PFSK-1 (cell line): Measurements from ENCODE around the gene WDR62.

ENCODE experiments used
- FOXP2 ChIP-seq: optimal IDR thresholded peaks from 2 replicates; pipeline ENCODE3; 2011; ENCODE audit warnings: borderline replicate concordance, control low read depth, inconsistent platforms; ENCODE audit not compliant: insufficient read depth; ENCODE audit errors: extremely low read length, extremely low read depth
- POLR2AphosphoS5 ChIP-seq: IDR thresholded peaks from 2 replicates; pipeline ENCODE4 v1.6.1; 2012; ENCODE audit warnings: low read depth, mild to moderate bottlenecking, control low read depth, low read length, moderate library complexity
- SIN3A ChIP-seq: IDR thresholded peaks from 2 replicates; pipeline ENCODE4 v1.6.1; 2012; ENCODE audit warnings: mild to moderate bottlenecking, low read length, moderate library complexity, borderline replicate concordance; ENCODE audit not compliant: insufficient read depth
- TAF1 ChIP-seq: IDR thresholded peaks from 2 replicates; pipeline ENCODE4 v1.6.1; 2012; ENCODE audit warnings: low read length, control low read depth, borderline replicate concordance; ENCODE audit not compliant: insufficient read depth
- TF ChIP-seq, protein P1 (sequence below), 2 experiments: IDR thresholded peaks; 2 replicates each; pipeline versions ENCODE4 v1.6.1 to v1.8.0; 2011 to 2012; ENCODE audit warnings: low read depth in 2 of 2, low read length in 2 of 2, control low read depth in 1 of 2, inconsistent platforms in 1 of 2, mild to moderate bottlenecking in 1 of 2, moderate library complexity in 1 of 2; ENCODE audit not compliant: insufficient read depth in 1 of 2

Gene WDR62

DNA sequence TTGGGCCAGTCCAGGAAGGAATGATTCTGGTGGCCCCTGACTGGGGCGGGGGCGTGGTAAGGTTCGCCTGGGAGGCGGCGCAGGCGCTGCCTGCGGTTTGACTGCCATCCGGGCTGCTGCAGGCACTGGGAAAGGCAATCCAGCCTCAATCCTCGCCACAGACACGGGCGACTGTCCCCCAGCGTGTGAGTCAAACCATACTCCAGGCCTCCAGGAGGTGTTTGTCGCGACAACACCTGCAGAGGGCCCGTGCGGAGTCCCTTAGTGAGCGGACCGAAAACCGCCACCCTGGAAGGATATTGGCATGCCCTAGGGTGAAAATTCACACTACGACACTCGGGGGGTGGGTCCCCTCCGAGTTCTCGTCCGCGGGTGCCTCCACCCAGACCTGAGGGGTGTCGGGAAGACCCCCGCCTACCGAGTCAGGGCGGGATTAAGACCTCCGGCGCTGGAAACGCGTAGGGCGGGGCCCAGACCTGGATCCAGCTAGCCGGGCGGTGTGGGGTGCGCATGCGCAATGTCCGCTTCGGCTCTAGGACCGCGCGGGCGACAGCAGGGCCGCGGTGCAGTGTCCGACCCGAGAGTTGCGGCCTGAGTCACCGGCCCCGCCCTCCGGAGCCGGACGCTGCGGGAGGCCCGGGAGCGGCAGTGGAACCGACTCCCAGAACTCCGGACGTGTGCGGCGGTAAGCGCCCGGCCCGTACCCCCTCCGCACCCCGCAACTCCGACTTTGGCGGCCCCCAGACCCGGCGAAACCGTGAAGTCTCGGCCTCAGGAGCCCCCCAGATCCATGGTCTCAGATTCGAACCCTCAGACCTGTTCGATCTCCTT lies 85.0 kb downstream of the WDR62 start, which contains the start of gene CAPNS1:
Gene CAPNS1 (plus strand): TSS at position 594 of the 831 bp plus-strand sequence. CDS start 946 bp downstream, outside the sequence.
- TF ChIP-seq POLR2AphosphoS5, result peak; percentile 87
- TF ChIP-seq, protein P1, sequence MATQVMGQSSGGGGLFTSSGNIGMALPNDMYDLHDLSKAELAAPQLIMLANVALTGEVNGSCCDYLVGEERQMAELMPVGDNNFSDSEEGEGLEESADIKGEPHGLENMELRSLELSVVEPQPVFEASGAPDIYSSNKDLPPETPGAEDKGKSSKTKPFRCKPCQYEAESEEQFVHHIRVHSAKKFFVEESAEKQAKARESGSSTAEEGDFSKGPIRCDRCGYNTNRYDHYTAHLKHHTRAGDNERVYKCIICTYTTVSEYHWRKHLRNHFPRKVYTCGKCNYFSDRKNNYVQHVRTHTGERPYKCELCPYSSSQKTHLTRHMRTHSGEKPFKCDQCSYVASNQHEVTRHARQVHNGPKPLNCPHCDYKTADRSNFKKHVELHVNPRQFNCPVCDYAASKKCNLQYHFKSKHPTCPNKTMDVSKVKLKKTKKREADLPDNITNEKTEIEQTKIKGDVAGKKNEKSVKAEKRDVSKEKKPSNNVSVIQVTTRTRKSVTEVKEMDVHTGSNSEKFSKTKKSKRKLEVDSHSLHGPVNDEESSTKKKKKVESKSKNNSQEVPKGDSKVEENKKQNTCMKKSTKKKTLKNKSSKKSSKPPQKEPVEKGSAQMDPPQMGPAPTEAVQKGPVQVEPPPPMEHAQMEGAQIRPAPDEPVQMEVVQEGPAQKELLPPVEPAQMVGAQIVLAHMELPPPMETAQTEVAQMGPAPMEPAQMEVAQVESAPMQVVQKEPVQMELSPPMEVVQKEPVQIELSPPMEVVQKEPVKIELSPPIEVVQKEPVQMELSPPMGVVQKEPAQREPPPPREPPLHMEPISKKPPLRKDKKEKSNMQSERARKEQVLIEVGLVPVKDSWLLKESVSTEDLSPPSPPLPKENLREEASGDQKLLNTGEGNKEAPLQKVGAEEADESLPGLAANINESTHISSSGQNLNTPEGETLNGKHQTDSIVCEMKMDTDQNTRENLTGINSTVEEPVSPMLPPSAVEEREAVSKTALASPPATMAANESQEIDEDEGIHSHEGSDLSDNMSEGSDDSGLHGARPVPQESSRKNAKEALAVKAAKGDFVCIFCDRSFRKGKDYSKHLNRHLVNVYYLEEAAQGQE (IDR thresholded peaks at IDR 0.05; ENCODE audit: insufficient read depth in 1 of 2, low read depth in 2 of 2, low read length in 2 of 2), result no peak; a peak in 1 of 4 replicates
- 0 out of 2 replicates have a peak, but pooled peaks have one; percentile 6 for TF ChIP-seq SIN3A
- TF ChIP-seq TAF1, result peak; percentile 83; the same call in 1 of the 2 replicates
- peak; percentile 98 for TF ChIP-seq FOXP2

DNA sequence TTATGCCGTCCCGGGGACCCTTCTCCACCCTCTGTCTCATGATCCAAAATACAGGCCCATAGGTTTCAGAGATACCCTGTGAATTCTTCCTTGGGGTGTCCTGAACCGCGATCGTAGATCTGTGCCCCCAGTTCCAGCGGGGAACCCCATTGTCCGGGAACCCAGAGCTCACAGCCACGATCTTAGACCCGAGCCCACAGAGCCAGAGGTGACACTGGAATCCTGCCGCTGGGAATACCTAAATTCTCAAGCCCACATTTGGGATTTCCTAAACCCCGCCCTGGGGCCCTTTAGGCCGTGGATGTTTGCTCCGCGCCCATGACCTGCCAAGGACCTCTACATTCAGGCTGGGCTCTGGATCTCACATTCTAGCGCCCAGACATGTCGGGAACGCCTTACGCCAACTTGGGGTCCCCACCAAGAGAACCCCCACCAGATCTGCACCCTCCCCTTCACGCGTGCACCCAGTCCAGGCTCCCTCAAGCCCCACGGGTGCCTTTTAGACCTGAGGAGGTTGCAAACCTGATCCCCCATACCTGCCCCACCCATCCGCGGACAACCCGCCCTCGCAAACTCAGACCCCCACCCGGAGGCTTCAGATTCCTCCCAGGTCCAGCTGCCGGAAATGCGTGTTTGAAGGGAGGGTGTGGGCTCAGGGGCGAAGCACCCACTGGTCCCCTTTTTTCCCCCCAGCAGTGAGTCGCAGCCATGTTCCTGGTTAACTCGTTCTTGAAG lies 85.8 kb downstream of the WDR62 start:
- no peak for TF ChIP-seq POLR2AphosphoS5
- no peak; the same call in 1 of the 2 replicates for TF ChIP-seq SIN3A
- TF ChIP-seq, protein P1 (IDR thresholded peaks at IDR 0.05; ENCODE audit: insufficient read depth in 1 of 2, low read depth in 2 of 2, low read length in 2 of 2), result no peak
- no peak for TF ChIP-seq FOXP2
- TF ChIP-seq TAF1, result no peak; the same call in 1 of the 2 replicates

DNA sequence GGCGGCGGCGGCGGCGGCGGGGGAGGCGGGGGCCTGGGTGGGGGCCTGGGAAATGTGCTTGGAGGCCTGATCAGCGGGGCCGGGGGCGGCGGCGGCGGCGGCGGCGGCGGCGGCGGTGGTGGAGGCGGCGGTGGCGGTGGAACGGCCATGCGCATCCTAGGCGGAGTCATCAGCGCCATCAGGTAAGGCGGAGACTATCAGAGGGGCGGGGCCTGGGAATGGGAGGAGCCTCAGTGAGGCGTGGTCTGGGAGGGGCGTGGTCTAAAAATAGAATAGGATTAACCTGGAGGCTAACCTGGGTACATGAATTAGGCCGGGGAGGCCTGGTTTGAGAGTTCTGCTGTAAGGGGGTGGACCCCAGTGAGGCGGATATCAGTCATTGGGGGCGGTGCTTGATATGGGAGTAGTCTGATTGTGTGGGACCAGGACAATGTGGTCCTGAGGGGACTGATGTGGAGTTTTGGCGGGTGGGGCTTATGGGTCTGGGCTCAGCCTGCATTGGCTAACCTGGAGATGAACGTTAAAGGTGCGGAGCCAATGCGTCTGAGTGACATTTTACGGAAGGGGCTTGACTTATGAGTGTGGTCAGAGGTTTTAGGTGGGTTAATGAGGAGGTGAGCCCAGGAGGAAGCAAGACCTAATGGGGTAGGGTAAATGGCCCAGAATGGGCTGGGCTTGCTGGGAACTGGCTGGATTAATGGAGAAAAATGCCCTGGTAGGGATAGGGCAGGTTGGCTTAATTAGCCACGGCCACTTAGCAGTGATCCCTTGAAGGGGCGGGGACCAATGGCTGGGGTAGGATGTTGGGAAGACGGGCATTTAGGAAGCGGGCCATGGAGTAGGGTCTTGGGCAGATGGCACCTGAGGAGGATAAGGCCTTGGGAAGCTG lies 86.6 kb downstream of the WDR62 start:
- TF ChIP-seq TAF1 (peak; percentile 62; the same call in 1 of the 2 replicates), FOXP2 (no peak), POLR2AphosphoS5 (no peak; the same call in 1 of the 2 replicates)

DNA sequence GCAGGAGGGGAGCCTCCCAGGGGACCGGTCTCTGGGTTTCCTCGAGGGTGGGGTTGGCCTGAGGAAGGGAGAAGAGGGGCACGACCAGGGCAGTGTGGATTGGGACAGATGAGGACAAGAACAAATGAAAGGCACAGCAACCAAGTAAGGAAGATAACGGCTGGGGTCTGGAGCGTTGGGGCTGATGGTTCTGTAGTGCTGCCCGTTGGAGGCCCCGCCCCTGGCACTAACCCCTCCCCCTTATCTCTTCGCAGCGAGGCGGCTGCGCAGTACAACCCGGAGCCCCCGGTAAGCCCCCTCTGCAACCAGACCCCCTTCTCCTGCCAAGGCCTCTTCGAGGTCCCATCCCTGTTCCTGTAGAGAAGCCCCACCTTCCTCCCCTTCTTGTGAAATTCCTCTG lies 87.3 kb downstream of the WDR62 start:
- no peak for TF ChIP-seq TAF1
- no peak for TF ChIP-seq SIN3A
- TF ChIP-seq FOXP2, result no peak
- TF ChIP-seq POLR2AphosphoS5, result no peak
- TF ChIP-seq, protein P1 (IDR thresholded peaks at IDR 0.05; ENCODE audit: insufficient read depth in 1 of 2, low read depth in 2 of 2, low read length in 2 of 2), result no peak

DNA sequence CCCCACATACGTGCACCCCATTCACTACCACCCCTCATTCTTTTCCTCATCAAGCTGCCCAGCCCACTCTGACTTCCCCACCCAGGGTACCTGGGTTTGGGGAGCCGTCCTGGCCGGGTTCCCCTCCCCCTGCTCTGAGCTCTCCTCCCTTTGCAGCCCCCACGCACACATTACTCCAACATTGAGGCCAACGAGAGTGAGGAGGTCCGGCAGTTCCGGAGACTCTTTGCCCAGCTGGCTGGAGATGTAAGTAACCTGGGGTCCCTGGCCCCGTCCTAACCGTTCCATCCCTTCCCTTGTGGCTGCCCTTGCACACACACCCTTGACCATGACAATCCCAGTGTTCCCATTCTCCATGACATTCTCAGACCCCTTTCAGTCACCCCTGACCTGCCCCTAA lies 87.8 kb downstream of the WDR62 start:
- TF ChIP-seq FOXP2, result no peak
- no peak for TF ChIP-seq POLR2AphosphoS5
- TF ChIP-seq SIN3A, result no peak
